IPS-11a (cell line): ENCODE results near the gene LSR.
"Not testable (repeated sequence)": the region's sequence is repeated elsewhere in the genome, so short reads cannot be mapped to it uniquely, and the experiment has no call there.

Experiments
- H3K4me3 ChIP-seq: one replicate; pipeline ENCODE4 v1.5.1; 2013; ENCODE audit warnings: low read depth, low read length, control low read depth

Gene LSR

GRCh38 chr19:35284153-35285094, 35.6 kb downstream of the LSR start:
- no peak overlapping the region for H3K4me3 ChIP-seq

- H3K4me3 ChIP-seq: no peak overlapping the region
Measured at GRCh38 chr19:35285095-35285449, 36.3 kb downstream of the LSR start.

- H3K4me3 ChIP-seq: not testable (repeated sequence)
Measured at GRCh38 chr19:35285465-35285864, 36.7 kb downstream of the LSR start.

- H3K4me3 ChIP-seq: not testable (repeated sequence)
Measured at GRCh38 chr19:35286101-35286500, 37.3 kb downstream of the LSR start.

GRCh38 chr19:35287713-35288112, 38.9 kb downstream of the LSR start:
- no peak overlapping the region for H3K4me3 ChIP-seq

- no peak overlapping the region for H3K4me3 ChIP-seq
Measured at GRCh38 chr19:35288331-35288730, 39.5 kb downstream of the LSR start.

GRCh38 chr19:35288906-35289305, 40.1 kb downstream of the LSR start:
- no peak overlapping the region for H3K4me3 ChIP-seq

GRCh38 chr19:35290381-35291127, 41.8 kb downstream of the LSR start:
- no peak overlapping the region for H3K4me3 ChIP-seq

GRCh38 chr19:35291259-35291658, 42.5 kb downstream of the LSR start:
- no peak overlapping the region for H3K4me3 ChIP-seq

- H3K4me3 ChIP-seq: no peak within 1 kb of the TSS
Measured at GRCh38 chr19:35291916-35292315, 43.1 kb downstream of the LSR start, which contains the start of gene MAG. Gene MAG, plus strand, starts transcription at chr19:35292161. Its CDS starts 3,248 bp downstream, at chr19:35295409.

GRCh38 chr19:35292421-35293362, 43.9 kb downstream of the LSR start:
- H3K4me3 ChIP-seq: no peak overlapping the region

- H3K4me3 ChIP-seq: no peak overlapping the region
Measured at GRCh38 chr19:35293363-35293739, 44.5 kb downstream of the LSR start.

- H3K4me3 ChIP-seq: no peak overlapping the region
Measured at GRCh38 chr19:35293808-35294207, 45.0 kb downstream of the LSR start.

- H3K4me3 ChIP-seq: no peak overlapping the region
Measured at GRCh38 chr19:35294328-35294727, 45.5 kb downstream of the LSR start.

GRCh38 chr19:35294859-35295791, 46.3 kb downstream of the LSR start:
- no peak overlapping the region for H3K4me3 ChIP-seq

GRCh38 chr19:35295792-35296462, 47.1 kb downstream of the LSR start:
- H3K4me3 ChIP-seq: no peak overlapping the region

- H3K4me3 ChIP-seq: no peak overlapping the region
Measured at GRCh38 chr19:35296644-35297514, 48.1 kb downstream of the LSR start.

GRCh38 chr19:35297515-35297848, 48.7 kb downstream of the LSR start:
- no peak overlapping the region for H3K4me3 ChIP-seq
